Left lung (tissue), 10 donors: ENCODE data around the gene IVNS1ABP. TPM values are rescaled to one million over a fixed set of nuclear protein-coding genes. Genes with fewer than 3 reads are reported as not detected.

Experiments
- ATAC-seq: fragments of 200-7000 bp; cut with Tn5 transposase; one replicate; pipeline ENCODE4 v1.9.1; 2020; ENCODE audit warnings: moderate library complexity
- DNase-seq, 4 donors: peaks; one replicate each; pipeline ENCODE4 v3.0.0-alpha.2; 2013 to 2020
- H3K27ac ChIP-seq, 2 donors: fragments of 200-600 bp; sonication (generic) in 1 of 2; one replicate each; pipeline versions ENCODE4 v1.5.0 to v1.8.0; 2020 to 2021
- H3K27me3 ChIP-seq, 2 donors: fragments of 200-600 bp; sonication (generic) in 1 of 2; one replicate each; pipeline versions ENCODE4 v1.5.0 to v1.8.0; 2020 to 2021
- H3K36me3 ChIP-seq, 2 donors: fragments of 200-600 bp; sonication (generic) in 1 of 2; one replicate each; pipeline versions ENCODE4 v1.5.0 to v1.8.0; 2020 to 2021
- H3K4me1 ChIP-seq, 2 donors: fragments of 200-600 bp; one replicate each; pipeline ENCODE4 v1.8.0; 2021
- H3K4me3 ChIP-seq, 2 donors: fragments of 200-600 bp; sonication (generic) in 1 of 2; one replicate each; pipeline versions ENCODE4 v1.5.0 to v1.8.0; 2020 to 2021; ENCODE audit warnings: mild to moderate bottlenecking in 1 of 2
- H3K9me3 ChIP-seq, 2 donors: fragments of 200-600 bp; sonication (generic) in 1 of 2; one replicate each; pipeline versions ENCODE4 v1.5.0 to v1.8.0; 2020 to 2021
- intact Hi-C, 2 donors: fragments of 100-400 bp; cut with DNase I; formaldehyde crosslinking; loops; one replicate each; pipeline versions ENCODE4 v1.11.2 to v1.14.2; 2022
- polyA plus RNA-seq, 6 donors: library from polyadenylated mRNA; unstranded; fragments of 120-200 nt; gene quantifications; one replicate each; pipeline ENCODE4 v1.2.1, GENCODE V29; 2013; ENCODE audit not compliant: insufficient read length in 6 of 6
- total RNA-seq, 2 donors: library from RNA; stranded (reverse); fragmentation: NEBNext Ultra II Directional; extraction: Animal tissue kit (Norgen Biotek cat#: 25700); gene quantifications; one replicate each; pipeline ENCODE4 v1.2.1, GENCODE V29; 2021
- TF ChIP-seq, protein P1 (sequence below), 2 donors: fragments of 200-600 bp; sonication (generic) in 1 of 2; IDR thresholded peaks; one replicate each; pipeline versions ENCODE4 v1.5.0 to v1.8.0; 2021; ENCODE audit warnings: antibody characterized with exemption in 2 of 2
- donor health status: DM: no; HTN: yes; CAD: no.
- donor health status: DM: no; HTN: no; CAD: no.

IVNS1ABP gene
- total and polyA plus RNA-seq, 8 donors, result 74.3 to 215 (median 174) TPM

DNA sequence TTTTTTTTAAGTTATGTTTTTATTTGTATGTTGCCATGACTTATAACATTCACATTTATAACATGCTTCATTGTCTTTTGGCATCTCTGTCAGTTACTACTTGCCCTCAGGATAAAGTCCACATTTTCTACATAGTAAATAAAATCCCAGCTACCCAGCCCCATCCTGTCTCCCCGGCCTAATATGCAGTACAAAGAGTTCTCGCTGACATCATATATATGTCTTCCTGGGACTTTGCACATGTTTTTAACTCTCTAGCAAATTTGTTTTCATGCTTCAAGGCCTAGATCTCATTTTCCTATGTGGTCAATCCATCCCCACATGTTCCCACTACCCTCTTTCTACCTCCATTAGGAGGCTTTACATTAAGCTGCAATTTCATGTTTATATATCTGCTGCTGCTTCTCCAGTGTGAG is 33.0 kb upstream of the IVNS1ABP start:
- H3K27me3 ChIP-seq, result no peaks in the 10 kb centered on the region
- H3K9me3 ChIP-seq, result no peaks in the 10 kb centered on the region
- H3K36me3 ChIP-seq, result no peaks in the 10 kb centered on the region
- ATAC-seq (no peak), DNase-seq (no peak)
- H3K4me3 ChIP-seq, result no peak overlapping the region
- intact Hi-C loops, result no loop called here
- H3K4me1 ChIP-seq, result peaks cover 0 to 19% of the 10 kb centered on the region in 2 donors
- TF ChIP-seq, protein P1, sequence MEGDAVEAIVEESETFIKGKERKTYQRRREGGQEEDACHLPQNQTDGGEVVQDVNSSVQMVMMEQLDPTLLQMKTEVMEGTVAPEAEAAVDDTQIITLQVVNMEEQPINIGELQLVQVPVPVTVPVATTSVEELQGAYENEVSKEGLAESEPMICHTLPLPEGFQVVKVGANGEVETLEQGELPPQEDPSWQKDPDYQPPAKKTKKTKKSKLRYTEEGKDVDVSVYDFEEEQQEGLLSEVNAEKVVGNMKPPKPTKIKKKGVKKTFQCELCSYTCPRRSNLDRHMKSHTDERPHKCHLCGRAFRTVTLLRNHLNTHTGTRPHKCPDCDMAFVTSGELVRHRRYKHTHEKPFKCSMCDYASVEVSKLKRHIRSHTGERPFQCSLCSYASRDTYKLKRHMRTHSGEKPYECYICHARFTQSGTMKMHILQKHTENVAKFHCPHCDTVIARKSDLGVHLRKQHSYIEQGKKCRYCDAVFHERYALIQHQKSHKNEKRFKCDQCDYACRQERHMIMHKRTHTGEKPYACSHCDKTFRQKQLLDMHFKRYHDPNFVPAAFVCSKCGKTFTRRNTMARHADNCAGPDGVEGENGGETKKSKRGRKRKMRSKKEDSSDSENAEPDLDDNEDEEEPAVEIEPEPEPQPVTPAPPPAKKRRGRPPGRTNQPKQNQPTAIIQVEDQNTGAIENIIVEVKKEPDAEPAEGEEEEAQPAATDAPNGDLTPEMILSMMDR (IDR thresholded peaks at IDR 0.05), result no peak
- H3K27ac ChIP-seq, result no peak overlapping the region

DNA sequence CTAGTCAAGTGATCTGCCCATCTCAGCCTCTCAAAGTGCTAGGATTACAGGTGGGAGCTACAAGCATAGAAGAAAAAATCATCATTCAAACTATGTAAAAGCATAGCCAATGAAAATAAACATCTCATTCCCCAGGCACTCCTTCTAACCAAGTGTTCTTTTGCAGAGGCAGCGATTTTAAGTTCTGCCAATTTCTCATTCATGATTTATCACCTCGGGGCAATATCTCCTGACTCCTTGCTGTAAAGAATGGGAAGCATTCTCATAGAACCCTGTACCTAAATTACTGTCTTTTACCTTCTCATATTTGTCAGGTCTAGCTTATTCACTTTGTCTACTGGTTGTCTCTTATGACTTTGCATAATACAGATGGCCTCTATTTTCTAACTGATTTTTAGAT is 32.5 kb upstream of the IVNS1ABP start:
- DNase-seq, result no peak
- Histone ChIP-seq H3K9me3 (no peaks in the 10 kb centered on the region), H3K27ac (no peak overlapping the region), H3K36me3 (no peaks in the 10 kb centered on the region), H3K27me3 (no peaks in the 10 kb centered on the region), H3K4me1 (peaks cover 0 to 19% of the 10 kb centered on the region in 2 donors), H3K4me3 (no peak overlapping the region)
- TF ChIP-seq, protein P1 (IDR thresholded peaks at IDR 0.05), result no peak
- ATAC-seq, result no peak
- intact Hi-C loops, result no loop called here

DNA sequence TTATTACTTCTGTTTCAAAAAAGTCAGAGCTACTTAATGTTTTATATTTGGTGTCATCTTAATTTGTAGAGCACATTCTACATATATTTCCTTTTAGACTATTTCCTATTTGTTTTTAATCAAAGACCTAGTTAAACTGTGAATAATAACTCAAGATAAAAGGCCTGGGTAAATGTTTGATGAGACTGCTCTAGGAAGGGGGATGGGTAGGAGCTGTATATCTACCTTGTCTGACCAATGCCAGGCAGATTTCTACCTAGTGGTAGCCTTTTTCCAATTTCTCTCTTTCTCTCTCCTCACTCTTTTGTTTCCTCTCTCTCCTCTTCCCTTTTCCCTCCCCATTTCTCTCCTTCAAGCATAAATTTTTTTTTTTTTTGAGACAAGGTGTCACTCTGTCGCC is 31.9 kb upstream of the IVNS1ABP start:
- intact Hi-C loops, result no loop called here
- TF ChIP-seq, protein P1 (IDR thresholded peaks at IDR 0.05), result no peak
- H3K27me3 ChIP-seq, result no peaks in the 10 kb centered on the region
- no peak overlapping the region for H3K4me3 ChIP-seq
- DNase-seq, result no peak
- no peak for ATAC-seq
- no peaks in the 10 kb centered on the region for H3K36me3 ChIP-seq
- H3K4me1 ChIP-seq, result peaks cover 0 to 19% of the 10 kb centered on the region in 2 donors
- H3K27ac ChIP-seq, result no peak overlapping the region
- H3K9me3 ChIP-seq, result no peaks in the 10 kb centered on the region

DNA sequence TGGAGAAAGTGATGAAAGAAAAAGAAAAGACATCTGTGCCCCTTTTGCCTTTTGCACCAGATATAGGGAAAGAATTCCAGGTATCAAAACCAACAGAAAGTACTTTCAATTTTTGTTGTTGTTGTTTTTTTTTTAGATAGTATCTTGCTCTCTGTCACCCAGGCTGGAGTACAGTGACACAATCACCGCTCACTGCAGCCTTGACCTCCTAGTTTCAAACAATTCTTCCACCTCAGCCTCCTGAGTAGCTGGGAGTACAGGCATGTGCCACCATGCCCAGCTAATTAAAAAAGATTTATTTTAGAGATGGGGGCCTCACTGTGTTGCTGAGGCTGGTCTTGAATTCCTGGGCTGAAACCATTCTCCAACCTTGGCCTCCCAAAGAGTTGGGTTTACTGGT is 31.3 kb upstream of the IVNS1ABP start:
- DNase-seq (no peak), ATAC-seq (no peak)
- peaks cover 0 to 19% of the 10 kb centered on the region in 2 donors for H3K4me1 ChIP-seq
- intact Hi-C loops, result no loop called here
- H3K27me3 ChIP-seq, result no peaks in the 10 kb centered on the region
- H3K4me3 ChIP-seq, result no peak overlapping the region
- no peak overlapping the region for H3K27ac ChIP-seq
- no peaks in the 10 kb centered on the region for H3K9me3 ChIP-seq
- no peaks in the 10 kb centered on the region for H3K36me3 ChIP-seq
- TF ChIP-seq, protein P1 (IDR thresholded peaks at IDR 0.05), result no peak

DNA sequence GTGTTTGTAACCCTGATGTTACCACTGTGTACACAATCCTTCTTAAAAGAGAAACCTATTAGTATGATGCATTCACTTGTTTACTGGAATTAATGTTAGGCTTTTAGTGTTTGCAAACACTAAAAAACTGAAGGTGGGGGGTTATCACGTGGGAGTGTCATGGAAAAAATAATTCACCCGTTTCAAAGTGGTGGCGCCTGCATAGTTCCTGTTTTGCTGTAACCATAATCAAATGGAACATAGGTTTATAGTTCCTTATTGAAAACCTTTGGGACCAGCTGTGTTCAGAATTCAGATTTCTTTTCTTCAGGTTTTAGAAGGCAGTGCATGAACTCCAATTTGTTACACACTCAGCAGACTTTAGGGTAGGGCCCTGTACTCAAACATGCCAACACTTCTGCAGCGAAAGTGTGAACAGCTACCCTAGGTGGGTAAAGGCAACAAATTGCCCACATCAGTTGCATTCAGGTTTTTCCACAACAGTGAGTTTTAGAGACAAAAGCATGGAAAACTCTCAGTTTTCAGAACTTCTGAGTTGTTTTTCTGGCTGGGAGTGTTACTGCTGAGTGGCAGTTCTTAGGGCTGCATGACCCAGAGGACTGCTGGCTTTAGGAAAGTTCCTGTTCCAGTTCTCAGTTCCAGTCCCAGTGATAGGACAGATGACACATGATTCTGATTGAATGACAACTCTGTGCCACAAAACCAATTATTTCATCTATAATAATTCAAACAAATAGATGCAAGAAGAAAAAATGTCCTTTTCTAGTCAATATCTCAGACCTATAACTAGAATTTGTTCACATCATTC is 29.1 kb upstream of the IVNS1ABP start:
- Histone ChIP-seq H3K27ac (peak overlapping the region; percentile 54 to 73), H3K27me3 (no peaks in the 10 kb centered on the region), H3K36me3 (no peaks in the 10 kb centered on the region), H3K4me3 (no peak overlapping the region), H3K9me3 (no peaks in the 10 kb centered on the region), H3K4me1 (peaks cover 0 to 19% of the 10 kb centered on the region in 2 donors)
- intact Hi-C loops, result no loop called here
- peak; percentile 63 for ATAC-seq
- no peak for DNase-seq
- TF ChIP-seq, protein P1 (IDR thresholded peaks at IDR 0.05), result no peak
